Right lobe of liver (tissue), 4 donors: Measurements from ENCODE around the gene FNDC3B.

Experiments
- POLR2A ChIP-seq: fragments of 450-650 bp; IDR thresholded peaks from one replicate; pipeline ENCODE4 v1.6.1; 2017; ENCODE audit warnings: antibody characterized with exemption, mild to moderate bottlenecking
- TF ChIP-seq, protein P1 (sequence below), 4 donors: fragments of 200-600 bp in 3 of 4; fragments of 450-650 bp in 1 of 4; IDR thresholded peaks; one replicate each; pipeline versions ENCODE4 v1.5.1 to v1.8.0; 2016 to 2022; ENCODE audit warnings: antibody characterized with exemption in 4 of 4, mild to moderate bottlenecking in 2 of 4
- donor health status: DM: no; HTN: no; CAD: no.
- donor health status: DM: no; HTN: no; CAD: no.
- donor health status: DM: no; HTN: yes; CAD: no.

DNA sequence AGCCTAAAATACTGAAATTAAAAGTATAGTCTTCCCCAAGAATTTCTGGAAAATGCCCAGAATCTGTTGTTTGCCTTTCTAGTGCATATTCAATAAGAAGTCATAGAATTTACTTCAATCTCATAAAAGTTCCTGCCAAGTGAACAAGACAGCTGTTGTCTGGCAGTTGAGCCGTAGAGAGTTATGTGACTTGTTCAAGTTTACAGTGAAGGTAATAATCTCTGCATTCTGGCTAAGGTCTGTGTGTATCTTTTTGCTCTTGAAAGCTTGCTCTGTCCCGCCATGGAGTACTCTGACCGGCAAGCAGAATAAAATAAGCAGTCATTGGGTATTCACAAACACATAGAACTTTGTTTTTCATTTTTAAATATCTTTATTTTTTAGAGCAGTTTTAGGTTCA, 331.0 kb downstream of the FNDC3B start:
- no peak for TF ChIP-seq POLR2A
- TF ChIP-seq, protein P1, sequence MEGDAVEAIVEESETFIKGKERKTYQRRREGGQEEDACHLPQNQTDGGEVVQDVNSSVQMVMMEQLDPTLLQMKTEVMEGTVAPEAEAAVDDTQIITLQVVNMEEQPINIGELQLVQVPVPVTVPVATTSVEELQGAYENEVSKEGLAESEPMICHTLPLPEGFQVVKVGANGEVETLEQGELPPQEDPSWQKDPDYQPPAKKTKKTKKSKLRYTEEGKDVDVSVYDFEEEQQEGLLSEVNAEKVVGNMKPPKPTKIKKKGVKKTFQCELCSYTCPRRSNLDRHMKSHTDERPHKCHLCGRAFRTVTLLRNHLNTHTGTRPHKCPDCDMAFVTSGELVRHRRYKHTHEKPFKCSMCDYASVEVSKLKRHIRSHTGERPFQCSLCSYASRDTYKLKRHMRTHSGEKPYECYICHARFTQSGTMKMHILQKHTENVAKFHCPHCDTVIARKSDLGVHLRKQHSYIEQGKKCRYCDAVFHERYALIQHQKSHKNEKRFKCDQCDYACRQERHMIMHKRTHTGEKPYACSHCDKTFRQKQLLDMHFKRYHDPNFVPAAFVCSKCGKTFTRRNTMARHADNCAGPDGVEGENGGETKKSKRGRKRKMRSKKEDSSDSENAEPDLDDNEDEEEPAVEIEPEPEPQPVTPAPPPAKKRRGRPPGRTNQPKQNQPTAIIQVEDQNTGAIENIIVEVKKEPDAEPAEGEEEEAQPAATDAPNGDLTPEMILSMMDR (IDR thresholded peaks at IDR 0.05): no peak
